Mucosa of gallbladder (tissue), 1 donor: ENCODE data around the gene CX3CR1. TPM values are rescaled to one million over a fixed set of nuclear protein-coding genes. Genes with fewer than 3 reads are reported as not detected.

ENCODE experiments used
- DNase-seq: peaks from one replicate; pipeline ENCODE4 v3.0.0-alpha.2; 2020; ENCODE audit warnings: low spot score
- total RNA-seq: library from RNA; stranded (reverse); gene quantifications from one replicate; pipeline ENCODE4 v1.2.1, GENCODE V29; 2021
- donor health status: DM: no; HTN: no; CAD: no.

The CX3CR1 gene
- total RNA-seq, 1 donor from 2014 or later: 22.6 TPM

GRCh38 chr3:39222939-39223338, 56.9 kb downstream of the CX3CR1 start:
- DNase-seq: no peak

- no peak for DNase-seq
Measured at GRCh38 chr3:39222462-39222861, 57.4 kb downstream of the CX3CR1 start.

GRCh38 chr3:39221141-39221530, 58.7 kb downstream of the CX3CR1 start:
- DNase-seq: no peak

- no peak for DNase-seq
Measured at GRCh38 chr3:39220407-39221140, 59.3 kb downstream of the CX3CR1 start.

- DNase-seq: no peak
Measured at GRCh38 chr3:39219702-39220101, 60.1 kb downstream of the CX3CR1 start.

- DNase-seq: no peak
Measured at GRCh38 chr3:39216176-39216790, 63.6 kb downstream of the CX3CR1 start.

- DNase-seq: no peak
Measured at GRCh38 chr3:39213613-39214012, 66.2 kb downstream of the CX3CR1 start.

Other genes starting within 250 kb of the CX3CR1 start
- gene SCN11A, start 228.1 kb downstream of the CX3CR1 start, total RNA-seq: 0.09 TPM
- gene WDR48, start 228.0 kb downstream of the CX3CR1 start, total RNA-seq: 45.6 TPM
- 84.3 TPM for gene GORASP1, start 172.4 kb downstream of the CX3CR1 start, total RNA-seq
- 13.4 TPM for gene TTC21A, start 172.4 kb downstream of the CX3CR1 start, total RNA-seq
- 21.7 TPM for gene CSRNP1, start 126.4 kb downstream of the CX3CR1 start, total RNA-seq
- 0.09 TPM for gene XIRP1, start 87.4 kb downstream of the CX3CR1 start, total RNA-seq
- not detected for gene CCR8, start 49.7 kb upstream of the CX3CR1 start, total RNA-seq
- 42.9 TPM for gene SLC25A38, start 103.3 kb upstream of the CX3CR1 start, total RNA-seq
- 518 TPM for gene RPSA, start 126.7 kb upstream of the CX3CR1 start, total RNA-seq
- gene MOBP, start 187.6 kb upstream of the CX3CR1 start, total RNA-seq: 0.14 TPM